ENCODE measurements around the gene KISS1.

Gene KISS1

GRCh38 chr1:204203206-204203767, 7.0 kb upstream of the KISS1 start:
- Histone ChIP-seq H3K4me1 (ENCODE audit: control insufficient read depth, insufficient read depth, low read length) (no peaks in the 10 kb centered on the region), H3K27ac (ENCODE audit: low read depth, low read length) (no peak overlapping the region), H3K9me3 (ENCODE audit: control insufficient read depth, insufficient read depth, low read length) (no peaks in the 10 kb centered on the region), H3K36me3 (ENCODE audit: control insufficient read depth, insufficient read depth, low read length) (no peaks in the 10 kb centered on the region), H3K27me3 (ENCODE audit: control insufficient read depth, insufficient read depth, low read length) (no peaks in the 10 kb centered on the region; the same call in 1 of the 2 replicates), H3K4me3 (ENCODE audit: low read depth, low read length) (no peak overlapping the region), H3K9ac (ENCODE audit: low read depth, low read length) (no peak overlapping the region)

GRCh38 chr1:204202481-204202880, 6.2 kb upstream of the KISS1 start:
- no peak overlapping the region for H3K4me3 ChIP-seq (ENCODE audit: low read depth, low read length)
- H3K27me3 ChIP-seq (ENCODE audit: control insufficient read depth, insufficient read depth, low read length): no peaks in the 10 kb centered on the region; the same call in 1 of the 2 replicates
- no peak overlapping the region for H3K27ac ChIP-seq (ENCODE audit: low read depth, low read length)
- H3K36me3 ChIP-seq (ENCODE audit: control insufficient read depth, insufficient read depth, low read length): no peaks in the 10 kb centered on the region
- H3K4me1 ChIP-seq (ENCODE audit: control insufficient read depth, insufficient read depth, low read length): no peaks in the 10 kb centered on the region
- H3K9me3 ChIP-seq (ENCODE audit: control insufficient read depth, insufficient read depth, low read length): no peaks in the 10 kb centered on the region
- no peak overlapping the region for H3K9ac ChIP-seq (ENCODE audit: low read depth, low read length)

GRCh38 chr1:204201348-204202040, 5.2 kb upstream of the KISS1 start:
- no peak overlapping the region for H3K27ac ChIP-seq (ENCODE audit: low read depth, low read length)
- H3K9me3 ChIP-seq (ENCODE audit: control insufficient read depth, insufficient read depth, low read length): no peaks in the 10 kb centered on the region
- no peak overlapping the region for H3K9ac ChIP-seq (ENCODE audit: low read depth, low read length)
- H3K4me3 ChIP-seq (ENCODE audit: low read depth, low read length): no peak overlapping the region
- H3K36me3 ChIP-seq (ENCODE audit: control insufficient read depth, insufficient read depth, low read length): no peaks in the 10 kb centered on the region
- H3K27me3 ChIP-seq (ENCODE audit: control insufficient read depth, insufficient read depth, low read length): no peaks in the 10 kb centered on the region; the same call in 1 of the 2 replicates
- H3K4me1 ChIP-seq (ENCODE audit: control insufficient read depth, insufficient read depth, low read length): no peaks in the 10 kb centered on the region

- no peaks in the 10 kb centered on the region for H3K9me3 ChIP-seq (ENCODE audit: control insufficient read depth, insufficient read depth, low read length)
- H3K4me1 ChIP-seq (ENCODE audit: control insufficient read depth, insufficient read depth, low read length): no peaks in the 10 kb centered on the region
- H3K4me3 ChIP-seq (ENCODE audit: low read depth, low read length): no peak overlapping the region
- H3K9ac ChIP-seq (ENCODE audit: low read depth, low read length): no peak overlapping the region
- H3K27me3 ChIP-seq (ENCODE audit: control insufficient read depth, insufficient read depth, low read length): no peaks in the 10 kb centered on the region
- H3K36me3 ChIP-seq (ENCODE audit: control insufficient read depth, insufficient read depth, low read length): no peaks in the 10 kb centered on the region
- no peak overlapping the region for H3K27ac ChIP-seq (ENCODE audit: low read depth, low read length)
These were observed 3.3 kb upstream of the KISS1 start for GRCh38 chr1:204199579-204199978.

GRCh38 chr1:204198348-204199340, 2.4 kb upstream of the KISS1 start:
- H3K27me3 ChIP-seq (ENCODE audit: control insufficient read depth, insufficient read depth, low read length): no peaks in the 10 kb centered on the region
- no peaks in the 10 kb centered on the region for H3K4me1 ChIP-seq (ENCODE audit: control insufficient read depth, insufficient read depth, low read length)
- H3K9ac ChIP-seq (ENCODE audit: low read depth, low read length): no peak overlapping the region
- H3K27ac ChIP-seq (ENCODE audit: low read depth, low read length): peak overlapping the region; percentile 26
- no peak overlapping the region for H3K4me3 ChIP-seq (ENCODE audit: low read depth, low read length)
- no peaks in the 10 kb centered on the region for H3K9me3 ChIP-seq (ENCODE audit: control insufficient read depth, insufficient read depth, low read length)
- no peaks in the 10 kb centered on the region for H3K36me3 ChIP-seq (ENCODE audit: control insufficient read depth, insufficient read depth, low read length)

GRCh38 chr1:204197068-204197467, 777 bp upstream of the KISS1 start:
- peaks cover 13% of the 10 kb centered on the region for H3K27me3 ChIP-seq (ENCODE audit: control insufficient read depth, insufficient read depth, low read length)
- no peak overlapping the region for H3K9ac ChIP-seq (ENCODE audit: low read depth, low read length)
- H3K9me3 ChIP-seq (ENCODE audit: control insufficient read depth, insufficient read depth, low read length): no peaks in the 10 kb centered on the region
- no peaks in the 10 kb centered on the region for H3K36me3 ChIP-seq (ENCODE audit: control insufficient read depth, insufficient read depth, low read length)
- no peak overlapping the region for H3K4me3 ChIP-seq (ENCODE audit: low read depth, low read length)
- H3K27ac ChIP-seq (ENCODE audit: low read depth, low read length): no peak overlapping the region
- H3K4me1 ChIP-seq (ENCODE audit: control insufficient read depth, insufficient read depth, low read length): no peaks in the 10 kb centered on the region

- Histone ChIP-seq H3K9me3 (ENCODE audit: control insufficient read depth, insufficient read depth, low read length) (no peaks in the 10 kb centered on the region), H3K27me3 (ENCODE audit: control insufficient read depth, insufficient read depth, low read length) (peaks cover 29% of the 10 kb centered on the region), H3K4me3 (ENCODE audit: low read depth, low read length) (no peak overlapping the region), H3K9ac (ENCODE audit: low read depth, low read length) (no peak overlapping the region), H3K27ac (ENCODE audit: low read depth, low read length) (no peak overlapping the region), H3K4me1 (ENCODE audit: control insufficient read depth, insufficient read depth, low read length) (peaks cover 6% of the 10 kb centered on the region; the same call in 1 of the 2 replicates), H3K36me3 (ENCODE audit: control insufficient read depth, insufficient read depth, low read length) (no peaks in the 10 kb centered on the region)
These were observed 1.5 kb downstream of the KISS1 start for GRCh38 chr1:204194771-204195170.

- Histone ChIP-seq H3K27ac (ENCODE audit: low read depth, low read length) (no peak overlapping the region), H3K4me3 (ENCODE audit: low read depth, low read length) (no peak overlapping the region), H3K9me3 (ENCODE audit: control insufficient read depth, insufficient read depth, low read length) (no peaks in the 10 kb centered on the region), H3K9ac (ENCODE audit: low read depth, low read length) (no peak overlapping the region), H3K27me3 (ENCODE audit: control insufficient read depth, insufficient read depth, low read length) (peaks cover 36% of the 10 kb centered on the region), H3K36me3 (ENCODE audit: control insufficient read depth, insufficient read depth, low read length) (no peaks in the 10 kb centered on the region), H3K4me1 (ENCODE audit: control insufficient read depth, insufficient read depth, low read length) (peaks cover 6% of the 10 kb centered on the region; the same call in 1 of the 2 replicates)
These were observed 2.2 kb downstream of the KISS1 start for GRCh38 chr1:204194080-204194479.

- H3K4me3 ChIP-seq (ENCODE audit: low read depth, low read length): no peak overlapping the region
- H3K9ac ChIP-seq (ENCODE audit: low read depth, low read length): no peak overlapping the region
- no peak overlapping the region for H3K27ac ChIP-seq (ENCODE audit: low read depth, low read length)
- no peaks in the 10 kb centered on the region for H3K36me3 ChIP-seq (ENCODE audit: control insufficient read depth, insufficient read depth, low read length)
- no peaks in the 10 kb centered on the region for H3K9me3 ChIP-seq (ENCODE audit: control insufficient read depth, insufficient read depth, low read length)
- peaks cover 47% of the 10 kb centered on the region for H3K27me3 ChIP-seq (ENCODE audit: control insufficient read depth, insufficient read depth, low read length)
- H3K4me1 ChIP-seq (ENCODE audit: control insufficient read depth, insufficient read depth, low read length): peaks cover 6% of the 10 kb centered on the region; the same call in 1 of the 2 replicates
These were observed 3.5 kb downstream of the KISS1 start for GRCh38 chr1:204192589-204193352.

GRCh38 chr1:204192046-204192445, 4.2 kb downstream of the KISS1 start:
- no peak overlapping the region for H3K9ac ChIP-seq (ENCODE audit: low read depth, low read length)
- no peaks in the 10 kb centered on the region for H3K9me3 ChIP-seq (ENCODE audit: control insufficient read depth, insufficient read depth, low read length)
- H3K4me3 ChIP-seq (ENCODE audit: low read depth, low read length): no peak overlapping the region
- peaks cover 6% of the 10 kb centered on the region; the same call in 1 of the 2 replicates for H3K4me1 ChIP-seq (ENCODE audit: control insufficient read depth, insufficient read depth, low read length)
- peaks cover 49% of the 10 kb centered on the region for H3K27me3 ChIP-seq (ENCODE audit: control insufficient read depth, insufficient read depth, low read length)
- no peaks in the 10 kb centered on the region for H3K36me3 ChIP-seq (ENCODE audit: control insufficient read depth, insufficient read depth, low read length)
- no peak overlapping the region for H3K27ac ChIP-seq (ENCODE audit: low read depth, low read length)

Measured in HUES48 (cell line).